ENCODE results near the gene CHEK1. TPM values are rescaled to one million over a fixed set of nuclear protein-coding genes. Genes with fewer than 3 reads are reported as not detected.

CHEK1 gene
- total and polyA plus RNA-seq, 2 of the 8 experiments (the other 6 are each of a cell fraction or from before 2014, with no cell fraction given): 37.7 to 133 TPM

DNA sequence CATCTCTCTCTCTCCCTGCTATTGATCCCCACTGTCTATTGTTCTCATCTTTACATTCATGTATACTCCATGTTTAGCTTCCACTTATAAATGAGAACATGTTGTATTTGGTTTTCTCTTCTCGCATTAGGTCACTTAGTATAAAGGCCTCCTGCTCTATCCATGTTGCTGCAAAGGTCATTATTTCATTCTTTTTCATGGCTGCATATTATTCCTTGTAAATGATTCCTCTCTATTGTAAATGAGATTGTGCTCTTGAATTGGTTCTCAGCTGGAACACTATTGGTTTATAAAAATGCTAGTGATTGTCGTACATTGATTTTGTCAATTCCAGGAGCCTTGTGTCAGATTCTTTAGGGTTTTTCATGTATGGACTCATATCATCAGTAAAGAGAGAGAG lies 42.2 kb downstream of the CHEK1 start:
- H3K27me3 ChIP-seq (replicated peaks in 1 of 4; ENCODE audit: control insufficient read depth in 3 of 4, extremely low read depth in 1 of 4, insufficient read depth in 3 of 4, low read length in 3 of 4): no peaks in the 10 kb centered on the region
- no peak overlapping the region for H3K56ac ChIP-seq (replicated peaks; ENCODE audit: insufficient read length, low read depth, low read length)
- H3K14ac ChIP-seq (ENCODE audit: insufficient read length): no peak overlapping the region
- WGBS, 2 experiments (ENCODE audit: extremely low coverage in 1 of 2, insufficient coverage in 1 of 2, insufficient read length in 1 of 2, insufficient replicate concordance in 2 of 2, low coverage in 1 of 2, low lambda C conversion rate in 2 of 2, missing lambda C conversion rate in 1 of 2): 92% methylated on average over 2 of the region's 2 CpGs; no CpG with 5 or more reads in 1 of the 2 experiments
- peaks cover 5 to 26% (median 8%) of the 10 kb centered on the region in 4 experiments; a peak in 7 of 8 replicates for H3K36me3 ChIP-seq (ENCODE audit: control insufficient read depth in 2 of 4, insufficient read depth in 4 of 4, low read length in 3 of 4)
- no peak overlapping the region for H4K8ac ChIP-seq (ENCODE audit: extremely low read depth, insufficient read depth, low read length)
- POLR2A ChIA-PET (ENCODE audit: partially characterized antibody): no interaction called here
- FAIRE-seq (no peak), DNase-seq (ENCODE audit: low read depth in 1 of 2, low spot score in 2 of 2) (no peak)
- CTCF ChIA-PET (ENCODE audit: partially characterized antibody): interaction anchor here (1.2 to 6.1 kb wide), 2 partner anchors 14 to 36 kb away, joined by 4 to 45 read pairs; partner anchors contain the start of gene ACRV1
- H2BK120ac ChIP-seq (replicated peaks; ENCODE audit: low read depth, low read length): no peak overlapping the region
- H4K5ac ChIP-seq (ENCODE audit: insufficient read length, low read depth, low read length): no peak overlapping the region
- H4K20me1 ChIP-seq (replicated peaks in 1 of 2; ENCODE audit: control insufficient read depth in 1 of 2, insufficient read depth in 2 of 2, low read length in 2 of 2): peaks cover 0 to 2% of the 10 kb centered on the region in 2 experiments
- no peak overlapping the region for H2AFZ ChIP-seq (ENCODE audit: low read length)
- no peak overlapping the region for H3K4me3 ChIP-seq (ENCODE audit: extremely low read depth in 1 of 4, insufficient read depth in 2 of 4, low read depth in 3 of 4, low read length in 4 of 4)
- H3K9me3 ChIP-seq (ENCODE audit: insufficient read depth in 2 of 2, low read depth in 1 of 2, low read length in 1 of 2): no peaks in the 10 kb centered on the region
- no peak overlapping the region for H2AK5ac ChIP-seq (ENCODE audit: low read depth, low read length)
- H3K23ac ChIP-seq (ENCODE audit: insufficient read length): no peak overlapping the region
- H2BK20ac ChIP-seq (ENCODE audit: low read length): no peak overlapping the region
- H4K91ac ChIP-seq (replicated peaks; ENCODE audit: insufficient read length, low read length): no peak overlapping the region
- H3K79me2 ChIP-seq (ENCODE audit: control insufficient read depth in 1 of 2, insufficient read depth in 2 of 2, low read length in 2 of 2): peaks cover 0 to 37% of the 10 kb centered on the region in 2 experiments; a peak in 2 of 4 replicates
- H3K4ac ChIP-seq (replicated peaks; ENCODE audit: insufficient read length, low read depth, low read length): no peak overlapping the region
- no peaks in the 10 kb centered on the region for H3K4me1 ChIP-seq (replicated peaks in 1 of 4; ENCODE audit: control insufficient read depth in 3 of 4, insufficient read depth in 4 of 4, low read length in 3 of 4)
- no peak overlapping the region for H2BK15ac ChIP-seq (ENCODE audit: low read length)
- no peaks in the 10 kb centered on the region for H3K23me2 ChIP-seq (ENCODE audit: low read depth, low read length)
- H3K4me2 ChIP-seq (ENCODE audit: insufficient read depth in 1 of 2, low read depth in 2 of 2, low read length in 2 of 2): no peak overlapping the region
- H3K9ac ChIP-seq (replicated peaks in 1 of 4; ENCODE audit: extremely low read depth in 1 of 4, low read depth in 3 of 4, low read length in 3 of 4): no peak overlapping the region
- no peaks in the 10 kb centered on the region for H3K79me1 ChIP-seq (ENCODE audit: low read depth, low read length)
- no peak overlapping the region for H3K18ac ChIP-seq (ENCODE audit: extremely low read depth, low read length)
- H2BK12ac ChIP-seq (ENCODE audit: low read depth, low read length): no peak overlapping the region
- no peak overlapping the region for H2BK5ac ChIP-seq (ENCODE audit: low read depth, low read length)
- H3K27ac ChIP-seq (ENCODE audit: low read depth, low read length): no peak overlapping the region
- no peak for TF ChIP-seq GABPA (IDR thresholded peaks at IDR 0.05; ENCODE audit: borderline replicate concordance, insufficient read depth, low read length)
- no peak for TF ChIP-seq TAF1 (IDR thresholded peaks at IDR 0.05; ENCODE audit: low read depth, low read length)
- TF ChIP-seq ZNF274 (IDR thresholded peaks at IDR 0.05; ENCODE audit: borderline replicate concordance, extremely low read depth, low read length): no peak
- TF ChIP-seq MAFK (IDR thresholded peaks at IDR 0.05; ENCODE audit: low read depth, low read length): no peak
- TF ChIP-seq RBBP5 (IDR thresholded peaks at IDR 0.05; ENCODE audit: borderline replicate concordance, low read depth, low read length): no peak
- no peak for TF ChIP-seq KDM1A (IDR thresholded peaks at IDR 0.05; ENCODE audit: borderline replicate concordance, low read length)
- TF ChIP-seq SUZ12 (IDR thresholded peaks at IDR 0.05; ENCODE audit: low read length): no peak
- no peak for TF ChIP-seq NANOG (IDR thresholded peaks at IDR 0.05; ENCODE audit: insufficient read depth, low read depth, low read length, poor library complexity, severe bottlenecking)
